Measurements from ENCODE around the gene CERKL.

Gene CERKL

GRCh38 chr2:181589779-181590178 is 67.1 kb downstream of the CERKL start:
- TF ChIP-seq, protein P1, sequence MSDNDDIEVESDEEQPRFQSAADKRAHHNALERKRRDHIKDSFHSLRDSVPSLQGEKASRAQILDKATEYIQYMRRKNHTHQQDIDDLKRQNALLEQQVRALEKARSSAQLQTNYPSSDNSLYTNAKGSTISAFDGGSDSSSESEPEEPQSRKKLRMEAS (IDR thresholded peaks at IDR 0.05) = no peak
- TF ChIP-seq USF1 (IDR thresholded peaks at IDR 0.05) = peak; percentile 65; the same call in 1 of the 2 replicates

- TF ChIP-seq YY1 (IDR thresholded peaks at IDR 0.05; ENCODE audit: low read depth) (no peak), FOXM1 (IDR thresholded peaks at IDR 0.05; ENCODE audit: borderline replicate concordance, low read depth) (no peak), CREB1 (IDR thresholded peaks at IDR 0.05; ENCODE audit: low read depth) (no peak), CEBPB (IDR thresholded peaks at IDR 0.05) (no peak), EP300 (IDR thresholded peaks at IDR 0.05; ENCODE audit: borderline replicate concordance) (no peak), TCF12 (IDR thresholded peaks at IDR 0.05; ENCODE audit: low read depth) (no peak), EGR1 (IDR thresholded peaks at IDR 0.05) (no peak), ZBTB7A (IDR thresholded peaks at IDR 0.05; ENCODE audit: low read depth) (no peak), NFIC (IDR thresholded peaks at IDR 0.05) (no peak), TAF1 (IDR thresholded peaks at IDR 0.05; ENCODE audit: low read depth) (no peak), RAD21 (IDR thresholded peaks at IDR 0.05; ENCODE audit: low read depth) (no peak), TEAD4 (IDR thresholded peaks at IDR 0.05) (no peak)
- TF ChIP-seq, protein P1 (IDR thresholded peaks at IDR 0.05) = no peak
Measured at GRCh38 chr2:181588546-181588945, 68.4 kb downstream of the CERKL start.

GRCh38 chr2:181586569-181587081 is 70.3 kb downstream of the CERKL start:
- TF ChIP-seq TCF12 (IDR thresholded peaks at IDR 0.05; ENCODE audit: low read depth) (no peak), USF1 (IDR thresholded peaks at IDR 0.05) (no peak), FOXM1 (IDR thresholded peaks at IDR 0.05; ENCODE audit: borderline replicate concordance, low read depth) (no peak), NFIC (IDR thresholded peaks at IDR 0.05) (no peak), TAF1 (IDR thresholded peaks at IDR 0.05; ENCODE audit: low read depth) (no peak)

DNA sequence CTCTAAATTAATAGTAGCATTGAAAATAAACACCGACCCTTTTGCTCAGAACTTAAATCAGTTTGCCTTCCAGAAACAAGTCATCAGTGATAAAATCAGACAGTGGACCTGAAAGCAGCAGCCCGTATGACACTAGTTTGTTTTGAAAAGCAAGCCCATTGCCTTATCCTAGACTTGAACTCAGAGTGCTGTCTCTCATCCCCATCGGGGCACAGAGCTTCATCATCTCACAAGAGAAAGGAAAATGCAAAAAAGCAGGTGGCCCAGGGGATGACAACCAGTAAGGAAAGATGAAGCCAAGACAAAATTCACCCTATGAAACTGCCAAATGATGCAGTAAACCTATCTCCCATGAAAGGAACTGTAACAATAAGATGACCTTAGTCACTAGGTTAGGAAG is 71.2 kb downstream of the CERKL start:
- TF ChIP-seq TEAD4 (IDR thresholded peaks at IDR 0.05) (no peak), ZBTB7A (IDR thresholded peaks at IDR 0.05; ENCODE audit: low read depth) (no peak), EGR1 (IDR thresholded peaks at IDR 0.05) (no peak), EP300 (IDR thresholded peaks at IDR 0.05; ENCODE audit: borderline replicate concordance) (no peak), RAD21 (IDR thresholded peaks at IDR 0.05; ENCODE audit: low read depth) (no peak), YY1 (IDR thresholded peaks at IDR 0.05; ENCODE audit: low read depth) (no peak), FOXM1 (IDR thresholded peaks at IDR 0.05; ENCODE audit: borderline replicate concordance, low read depth) (no peak), CEBPB (IDR thresholded peaks at IDR 0.05) (no peak), USF1 (IDR thresholded peaks at IDR 0.05) (no peak), NFIC (IDR thresholded peaks at IDR 0.05) (no peak), TAF1 (IDR thresholded peaks at IDR 0.05; ENCODE audit: low read depth) (no peak)
- TF ChIP-seq, protein P2, sequence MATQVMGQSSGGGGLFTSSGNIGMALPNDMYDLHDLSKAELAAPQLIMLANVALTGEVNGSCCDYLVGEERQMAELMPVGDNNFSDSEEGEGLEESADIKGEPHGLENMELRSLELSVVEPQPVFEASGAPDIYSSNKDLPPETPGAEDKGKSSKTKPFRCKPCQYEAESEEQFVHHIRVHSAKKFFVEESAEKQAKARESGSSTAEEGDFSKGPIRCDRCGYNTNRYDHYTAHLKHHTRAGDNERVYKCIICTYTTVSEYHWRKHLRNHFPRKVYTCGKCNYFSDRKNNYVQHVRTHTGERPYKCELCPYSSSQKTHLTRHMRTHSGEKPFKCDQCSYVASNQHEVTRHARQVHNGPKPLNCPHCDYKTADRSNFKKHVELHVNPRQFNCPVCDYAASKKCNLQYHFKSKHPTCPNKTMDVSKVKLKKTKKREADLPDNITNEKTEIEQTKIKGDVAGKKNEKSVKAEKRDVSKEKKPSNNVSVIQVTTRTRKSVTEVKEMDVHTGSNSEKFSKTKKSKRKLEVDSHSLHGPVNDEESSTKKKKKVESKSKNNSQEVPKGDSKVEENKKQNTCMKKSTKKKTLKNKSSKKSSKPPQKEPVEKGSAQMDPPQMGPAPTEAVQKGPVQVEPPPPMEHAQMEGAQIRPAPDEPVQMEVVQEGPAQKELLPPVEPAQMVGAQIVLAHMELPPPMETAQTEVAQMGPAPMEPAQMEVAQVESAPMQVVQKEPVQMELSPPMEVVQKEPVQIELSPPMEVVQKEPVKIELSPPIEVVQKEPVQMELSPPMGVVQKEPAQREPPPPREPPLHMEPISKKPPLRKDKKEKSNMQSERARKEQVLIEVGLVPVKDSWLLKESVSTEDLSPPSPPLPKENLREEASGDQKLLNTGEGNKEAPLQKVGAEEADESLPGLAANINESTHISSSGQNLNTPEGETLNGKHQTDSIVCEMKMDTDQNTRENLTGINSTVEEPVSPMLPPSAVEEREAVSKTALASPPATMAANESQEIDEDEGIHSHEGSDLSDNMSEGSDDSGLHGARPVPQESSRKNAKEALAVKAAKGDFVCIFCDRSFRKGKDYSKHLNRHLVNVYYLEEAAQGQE (IDR thresholded peaks at IDR 0.05; ENCODE audit: low read depth) = no peak
- TF ChIP-seq, protein P1 (IDR thresholded peaks at IDR 0.05) = no peak

DNA sequence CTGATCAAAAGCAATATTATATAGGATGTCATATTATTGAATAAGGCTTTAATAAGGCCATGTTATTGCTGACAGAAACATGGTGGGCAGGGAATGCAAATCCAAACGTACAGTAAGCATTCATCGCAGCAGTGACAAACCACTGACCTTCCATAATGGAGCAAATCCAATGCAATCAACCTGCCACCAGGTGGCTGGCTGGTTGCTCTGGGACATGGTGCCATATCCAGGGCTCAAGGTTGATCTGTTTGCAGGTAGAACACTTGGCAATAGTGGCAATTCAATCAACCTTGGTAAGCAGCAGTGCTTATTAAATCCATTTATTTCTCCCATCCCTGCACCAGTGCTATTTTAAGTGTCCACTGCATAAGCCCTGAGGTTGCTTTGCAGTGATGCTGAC is 75.4 kb downstream of the CERKL start:
- TF ChIP-seq CREB1 (IDR thresholded peaks at IDR 0.05; ENCODE audit: low read depth) (no peak), RAD21 (IDR thresholded peaks at IDR 0.05; ENCODE audit: low read depth) (peak; percentile 28; the same call in 1 of the 2 replicates)

GRCh38 chr2:181578829-181579228 is 78.1 kb downstream of the CERKL start:
- TF ChIP-seq YY1 (IDR thresholded peaks at IDR 0.05; ENCODE audit: low read depth) (no peak), EGR1 (IDR thresholded peaks at IDR 0.05) (no peak), CEBPB (IDR thresholded peaks at IDR 0.05) (no peak), RAD21 (IDR thresholded peaks at IDR 0.05; ENCODE audit: low read depth) (no peak), TAF1 (IDR thresholded peaks at IDR 0.05; ENCODE audit: low read depth) (no peak), TCF12 (IDR thresholded peaks at IDR 0.05; ENCODE audit: low read depth) (no peak), EP300 (IDR thresholded peaks at IDR 0.05; ENCODE audit: borderline replicate concordance) (no peak), CREB1 (IDR thresholded peaks at IDR 0.05; ENCODE audit: low read depth) (no peak), ZBTB7A (IDR thresholded peaks at IDR 0.05; ENCODE audit: low read depth) (no peak), NFIC (IDR thresholded peaks at IDR 0.05) (no peak), USF1 (IDR thresholded peaks at IDR 0.05) (no peak), TEAD4 (IDR thresholded peaks at IDR 0.05) (no peak), FOXM1 (IDR thresholded peaks at IDR 0.05; ENCODE audit: borderline replicate concordance, low read depth) (no peak)
- TF ChIP-seq, protein P1 (IDR thresholded peaks at IDR 0.05) = no peak
- TF ChIP-seq, protein P2 (IDR thresholded peaks at IDR 0.05; ENCODE audit: low read depth) = no peak
